ENCODE results near the gene EVL.
"Not testable (repeated sequence)": the region's sequence is repeated elsewhere in the genome, so short reads cannot be mapped to it uniquely, and the experiment has no call there.

Gene EVL

GRCh38 chr14:100038065-100038464, 27.2 kb upstream of the EVL start:
- no peak for DNase-seq (ENCODE audit: low spot score)

- no peak for DNase-seq (ENCODE audit: low spot score)
Observed at GRCh38 chr14:100039903-100040302, 25.3 kb upstream of the EVL start.

GRCh38 chr14:100041271-100041670, 24.0 kb upstream of the EVL start:
- no peak for DNase-seq (ENCODE audit: low spot score)

GRCh38 chr14:100042286-100042685, 22.9 kb upstream of the EVL start:
- DNase-seq (ENCODE audit: low spot score) = no peak

- DNase-seq (ENCODE audit: low spot score) = no peak
Observed at GRCh38 chr14:100045642-100046344, 19.4 kb upstream of the EVL start.

DNA sequence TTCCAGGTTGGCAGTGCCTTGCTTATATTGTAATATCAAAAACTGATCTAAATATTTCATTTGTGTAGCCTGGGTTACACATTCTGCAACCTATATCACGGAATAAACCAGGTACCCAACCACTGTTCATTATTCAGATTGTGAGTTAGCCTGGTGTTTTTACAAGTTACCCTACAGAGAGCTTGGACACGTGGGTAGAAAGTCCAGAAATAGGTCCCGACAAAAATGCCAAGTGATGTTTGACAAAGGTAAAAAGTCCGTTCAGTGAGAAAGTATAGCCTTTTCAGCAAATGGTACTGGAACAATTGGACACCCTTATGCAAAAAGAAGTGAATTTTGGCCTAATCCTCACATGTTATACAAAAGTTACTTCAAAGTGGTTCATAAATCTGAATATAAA, 17.6 kb upstream of the EVL start:
- DNase-seq (ENCODE audit: low spot score) = no peak

GRCh38 chr14:100048786-100049185, 16.4 kb upstream of the EVL start:
- DNase-seq (ENCODE audit: low spot score) = no peak

GRCh38 chr14:100049220-100049619, 16.0 kb upstream of the EVL start:
- DNase-seq (ENCODE audit: low spot score) = no peak

DNA sequence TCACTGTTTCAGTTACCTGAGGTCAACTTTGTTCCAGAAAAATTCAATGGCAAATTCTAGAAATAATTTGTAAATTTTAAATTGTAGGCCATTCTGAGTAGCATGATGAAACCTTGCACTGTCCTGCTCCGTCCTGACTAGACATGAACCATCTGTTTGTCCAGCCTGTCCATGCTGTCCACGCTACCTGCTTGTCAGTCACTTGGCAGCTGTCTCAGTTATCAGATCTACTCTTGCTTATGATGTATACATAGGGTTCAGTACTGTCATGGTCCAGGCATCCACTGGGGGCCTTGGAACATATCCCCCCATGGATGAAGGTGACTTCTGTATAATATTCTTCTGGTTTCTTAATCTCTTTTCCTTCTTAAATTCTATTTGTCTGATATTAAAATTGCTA, 14.1 kb upstream of the EVL start:
- no peak for DNase-seq (ENCODE audit: low spot score)

DNA sequence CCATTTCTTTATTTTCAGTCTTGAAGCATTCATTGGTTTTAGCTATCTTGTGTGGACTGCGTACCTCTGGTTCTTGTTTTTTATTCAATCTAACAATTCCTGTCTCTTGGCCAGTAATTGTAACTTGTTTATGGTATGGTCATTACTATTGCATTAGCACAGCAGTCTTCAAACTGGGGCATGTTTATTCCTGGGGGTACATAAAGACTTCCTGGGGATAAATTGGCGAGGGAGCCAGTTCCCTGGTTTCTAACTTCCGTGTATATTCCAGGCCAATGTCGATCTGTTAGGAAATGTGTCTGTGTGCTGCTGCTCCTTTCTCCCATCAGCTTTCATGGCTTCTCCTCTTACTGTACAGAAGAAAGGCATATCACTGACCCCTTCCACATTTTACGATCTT, 13.7 kb upstream of the EVL start:
- no peak for DNase-seq (ENCODE audit: low spot score)

GRCh38 chr14:100052819-100053218, 12.4 kb upstream of the EVL start:
- no peak for DNase-seq (ENCODE audit: low spot score)

- no peak for DNase-seq (ENCODE audit: low spot score)
Observed at GRCh38 chr14:100054316-100055075, 10.7 kb upstream of the EVL start.

DNA sequence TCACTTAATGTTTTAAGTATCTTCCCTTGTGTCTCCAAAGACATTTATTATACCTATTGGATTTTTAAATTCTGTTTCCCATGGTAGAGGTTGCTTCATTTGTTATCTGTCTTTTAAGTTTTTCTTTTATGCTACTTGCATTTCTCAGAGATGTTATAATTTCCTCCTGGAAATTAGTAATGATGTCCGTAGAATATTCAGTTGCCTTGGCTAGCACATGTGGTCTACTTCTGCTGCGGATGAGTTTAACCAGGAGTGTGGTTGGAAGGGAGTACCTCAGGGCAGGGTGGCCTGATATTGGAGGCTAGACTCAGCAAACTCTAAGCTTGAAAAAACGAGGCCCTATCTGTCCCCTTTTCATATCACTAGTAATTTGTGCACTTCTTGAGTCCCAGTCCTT, 8.8 kb upstream of the EVL start:
- DNase-seq (ENCODE audit: low spot score) = no peak

GRCh38 chr14:100056964-100057795, 8.0 kb upstream of the EVL start:
- no peak for DNase-seq (ENCODE audit: low spot score)

- no peak for DNase-seq (ENCODE audit: low spot score)
Observed at GRCh38 chr14:100058777-100059437, 6.3 kb upstream of the EVL start.

DNA sequence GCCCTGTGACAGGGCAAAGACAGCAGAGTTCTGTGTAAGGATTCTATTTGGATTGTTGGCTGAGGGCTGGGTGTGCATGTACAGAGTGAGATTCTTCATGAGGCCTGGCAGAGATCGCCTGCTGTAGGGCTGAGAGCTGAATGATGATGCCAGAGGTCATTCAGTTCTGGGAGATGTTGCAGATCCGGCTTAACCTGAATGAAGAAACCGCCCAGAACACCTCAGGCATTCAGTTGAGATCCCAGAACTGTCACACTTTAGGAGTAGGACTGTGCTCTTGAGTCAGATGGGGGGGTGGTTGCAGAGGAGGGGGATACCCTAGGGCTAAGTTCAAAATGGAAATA, 5.8 kb upstream of the EVL start:
- no peak for DNase-seq (ENCODE audit: low spot score)

DNA sequence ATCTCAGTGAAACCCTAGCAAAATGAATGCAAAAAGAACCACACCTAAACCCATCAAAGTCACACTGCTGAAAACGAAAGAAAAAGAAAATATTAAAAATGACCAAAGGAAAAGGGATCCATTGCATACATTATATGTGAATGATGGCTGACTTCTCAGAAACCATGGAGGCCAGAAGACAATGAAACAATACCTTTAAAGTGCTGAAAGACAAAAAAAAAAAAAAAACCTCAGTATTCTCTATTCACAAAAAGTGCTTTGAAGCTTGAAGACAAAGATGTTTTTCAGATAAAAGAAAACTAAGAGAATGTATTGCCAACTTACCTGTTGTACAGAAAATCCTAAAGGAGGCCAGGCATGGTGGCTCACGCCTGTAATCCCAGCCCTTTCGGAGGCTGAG, 4.5 kb upstream of the EVL start:
- DNase-seq (ENCODE audit: low spot score) = no peak

GRCh38 chr14:100062590-100062989, 2.6 kb upstream of the EVL start:
- DNase-seq (ENCODE audit: low spot score) = no peak

DNA sequence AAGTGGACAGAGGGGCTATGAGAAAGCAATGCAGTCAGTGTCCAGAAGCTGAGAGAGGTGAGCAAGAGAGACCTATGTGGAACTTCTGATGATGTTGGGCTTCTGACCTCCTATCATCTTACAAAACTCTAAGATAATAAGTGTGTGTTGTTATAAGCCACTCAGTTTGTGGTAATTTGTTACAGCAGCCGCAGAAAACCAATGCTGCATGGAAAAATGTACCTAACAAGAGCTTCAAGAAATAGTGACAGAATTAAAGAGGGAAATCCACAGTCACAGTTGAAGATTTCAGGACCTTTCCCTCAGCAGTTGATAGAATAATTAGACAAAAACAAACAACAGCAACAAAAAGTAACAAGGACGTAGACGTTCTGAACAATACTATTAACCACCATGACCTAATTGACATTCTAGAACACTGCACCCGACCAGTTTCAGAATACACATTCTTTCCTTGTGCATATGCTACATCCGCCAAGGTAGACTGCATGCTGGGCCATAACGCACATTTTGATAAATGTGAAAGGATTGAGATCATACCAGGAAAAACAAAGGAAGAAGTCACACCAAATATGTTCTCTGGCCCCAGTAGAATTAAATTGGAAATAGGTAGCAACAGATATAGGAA, 1.8 kb upstream of the EVL start:
- no peak for DNase-seq (ENCODE audit: low spot score)

DNA sequence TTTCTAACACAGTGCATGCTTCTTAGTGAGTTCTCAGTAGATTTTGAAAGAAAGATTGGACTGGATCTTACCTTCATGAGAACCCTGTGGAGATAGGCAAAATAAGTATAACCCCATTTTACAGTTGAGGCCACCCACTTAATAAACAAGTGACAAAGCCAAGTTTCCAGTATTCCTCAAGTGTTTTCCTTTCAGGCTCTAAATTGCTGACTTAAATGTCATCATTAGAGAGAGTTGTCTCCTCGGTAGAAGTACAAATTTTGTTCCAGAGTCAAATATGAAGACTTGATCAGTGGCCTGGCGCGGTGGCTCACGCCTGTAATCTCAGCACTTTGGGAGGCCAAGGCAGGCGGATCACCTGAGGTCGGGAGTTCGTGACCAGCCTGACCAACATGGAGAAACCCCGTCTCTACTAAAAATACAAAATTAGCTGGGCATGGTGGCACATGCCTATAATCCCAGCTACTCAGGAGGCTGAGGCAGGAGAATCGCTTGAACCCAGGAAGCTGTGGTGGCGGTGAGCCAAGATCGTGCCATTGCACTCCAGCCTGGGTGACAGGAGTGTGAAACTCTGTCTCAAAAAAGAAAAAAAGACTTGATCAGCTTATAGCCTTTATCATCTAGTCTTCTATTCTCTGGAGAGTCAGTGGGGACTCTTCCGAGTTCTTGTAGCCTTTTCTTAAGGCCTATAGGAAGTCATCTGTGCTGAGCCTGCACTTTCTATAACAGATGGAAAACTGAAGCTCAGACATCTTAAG, 708 bp upstream of the EVL start:
- DNase-seq (ENCODE audit: low spot score) = not testable (repeated sequence)

DNA sequence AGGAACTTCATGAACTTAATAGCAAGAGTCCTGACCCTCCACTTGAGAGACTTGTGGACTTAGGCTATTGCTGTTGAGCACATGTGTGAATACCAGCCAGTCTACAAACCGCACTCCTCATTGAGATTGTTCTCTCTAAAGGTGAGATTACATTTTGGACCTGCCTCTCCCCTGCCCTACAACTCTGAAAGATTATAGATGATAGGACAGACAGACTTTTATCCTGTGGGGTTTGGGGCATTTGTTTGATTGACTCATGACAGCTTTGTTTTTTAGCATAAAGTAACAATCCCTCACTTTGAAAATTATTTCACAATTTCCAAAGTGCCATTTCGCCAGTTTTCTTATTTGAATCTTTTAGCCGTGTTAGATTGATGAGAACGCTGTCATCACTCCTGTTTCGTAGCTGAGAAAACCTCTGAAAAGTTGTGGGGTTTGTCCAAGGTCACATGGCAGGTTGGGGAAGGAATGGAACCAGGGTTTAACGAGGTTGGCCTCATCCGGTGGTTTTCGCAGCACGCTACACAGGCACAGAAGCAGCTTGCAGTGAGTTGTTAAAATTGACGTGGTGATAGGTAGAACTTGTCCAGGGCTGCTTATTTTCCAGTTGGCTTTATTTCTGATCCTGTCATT, 836 bp downstream of the EVL start:
- DNase-seq (ENCODE audit: low spot score) = no peak

All from LoVo (cell line).